Hematopoietic multipotent progenitor cell treated with erythropoietin and hydrocortisone succinate and interleukin-3 and kit ligand, for 17 days (in vitro differentiated cells): Measurements from ENCODE around the gene TEF.
A peak's percentile ranks its signal among the peaks of the same experiment; 100 is the strongest.

Experiments used
- DNase-seq: peaks from one replicate; pipeline ENCODE4 v3.0.0-alpha.2; 2015; ENCODE audit warnings: low spot score

The TEF gene

GRCh38 chr22:41354979-41355378 lies 26.8 kb upstream of the TEF start:
- DNase-seq = no peak

GRCh38 chr22:41355895-41356294 lies 25.8 kb upstream of the TEF start:
- no peak for DNase-seq

- DNase-seq = no peak
These were observed 25.2 kb upstream of the TEF start for GRCh38 chr22:41356430-41357028.

DNA sequence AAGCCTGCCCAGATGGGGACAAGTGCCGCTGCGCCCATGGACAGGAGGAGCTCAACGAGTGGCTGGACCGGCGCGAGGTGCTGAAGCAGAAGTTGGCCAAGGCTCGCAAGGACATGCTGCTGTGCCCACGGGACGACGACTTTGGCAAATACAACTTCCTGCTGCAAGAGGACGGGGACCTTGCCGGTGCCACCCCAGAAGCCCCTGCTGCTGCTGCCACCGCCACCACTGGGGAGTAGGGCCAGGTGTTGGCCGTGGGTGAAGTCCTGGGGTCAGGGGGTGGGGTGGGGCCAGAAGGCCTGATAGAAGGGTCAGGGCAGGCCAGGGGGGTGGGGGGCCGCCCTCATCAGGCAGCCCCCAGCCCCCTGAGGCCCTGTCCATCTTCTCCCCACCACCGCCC lies 24.6 kb upstream of the TEF start:
- no peak for DNase-seq

DNA sequence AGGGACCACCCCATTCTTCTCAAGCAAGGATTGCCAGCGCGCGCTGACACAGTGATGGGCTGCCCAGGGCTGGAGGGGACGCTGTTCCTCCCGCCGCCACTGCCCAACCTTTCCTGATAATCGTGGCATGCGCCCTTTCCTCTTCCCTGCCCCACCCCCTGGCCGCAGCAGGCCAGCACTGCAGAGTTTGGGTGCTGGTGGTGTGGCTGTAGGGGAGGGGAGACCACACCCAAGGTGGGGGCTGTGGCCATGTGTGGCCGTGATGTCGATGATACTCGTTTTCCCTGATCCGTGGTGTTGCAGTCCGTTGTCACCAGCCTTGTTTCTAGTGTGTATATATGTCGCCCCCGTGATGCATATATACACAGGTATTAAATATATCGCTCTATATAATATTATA lies 22.8 kb upstream of the TEF start:
- no peak for DNase-seq

DNA sequence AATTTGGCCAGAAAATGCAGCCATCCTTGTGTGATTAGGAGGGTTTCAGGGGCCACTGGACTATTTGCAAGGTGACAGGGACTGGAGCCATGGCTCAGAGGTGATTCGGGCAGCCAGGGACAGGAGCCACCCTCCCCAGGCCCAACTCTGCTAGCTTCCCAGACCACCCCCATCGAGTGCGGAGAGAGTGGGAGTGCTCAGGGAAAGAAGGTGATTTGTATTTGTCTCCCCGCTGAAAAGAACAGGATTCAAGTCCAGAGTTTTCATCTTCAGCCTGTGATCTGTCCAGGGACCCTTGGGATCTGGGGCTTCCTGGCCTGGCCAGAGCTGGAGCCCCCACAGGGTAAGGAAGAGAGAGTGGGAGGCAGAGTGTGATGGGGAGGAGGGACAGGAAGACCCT lies 22.4 kb upstream of the TEF start:
- no peak for DNase-seq

DNA sequence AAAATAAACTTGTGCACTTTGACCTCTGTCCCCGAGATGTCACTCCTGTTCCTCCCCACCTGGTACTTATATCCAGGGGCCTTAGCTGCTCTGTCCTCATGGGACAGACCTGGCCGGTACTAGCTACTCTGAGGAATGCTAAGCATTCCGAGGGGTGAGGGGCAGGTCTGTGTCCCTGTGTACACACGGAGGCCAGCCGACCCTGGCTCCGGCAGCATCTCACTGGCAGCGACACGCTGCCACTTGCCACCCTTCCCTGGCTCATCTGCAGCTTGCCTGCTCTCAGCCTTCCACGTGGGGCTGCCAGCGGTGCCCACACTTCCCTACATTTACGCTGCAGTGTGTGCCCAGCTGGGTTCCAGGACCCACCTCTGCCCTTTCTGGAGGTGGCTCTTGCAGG lies 21.6 kb upstream of the TEF start:
- DNase-seq = no peak

DNA sequence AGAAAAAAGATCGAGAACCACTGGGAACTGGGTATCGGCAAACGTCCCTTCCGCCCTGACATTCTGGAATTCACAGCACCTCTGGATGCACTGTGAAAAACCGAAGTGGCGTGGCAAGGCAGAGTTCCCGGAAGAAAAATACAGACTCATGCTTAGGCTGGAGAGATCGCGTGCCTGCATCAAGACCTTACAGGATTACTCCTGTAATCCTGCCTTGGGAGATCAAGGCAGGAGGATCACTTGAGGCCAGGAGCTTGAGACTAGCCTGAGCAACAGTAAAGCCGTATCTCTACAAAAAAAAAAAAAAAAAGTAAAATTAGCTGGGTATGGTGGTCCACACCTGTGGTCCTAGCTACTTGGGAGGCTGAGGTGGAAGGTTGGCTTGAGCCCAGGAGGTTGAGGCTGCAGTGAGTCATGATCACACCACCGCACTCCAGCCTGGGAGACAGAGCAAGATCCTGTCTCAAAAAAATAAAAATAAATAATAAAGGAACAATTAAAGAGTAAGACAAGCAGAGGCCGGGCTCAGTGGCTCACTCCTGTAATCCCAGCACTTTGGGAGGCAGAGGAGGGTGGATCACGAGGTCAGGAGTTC lies 19.9 kb upstream of the TEF start:
- no peak for DNase-seq

DNA sequence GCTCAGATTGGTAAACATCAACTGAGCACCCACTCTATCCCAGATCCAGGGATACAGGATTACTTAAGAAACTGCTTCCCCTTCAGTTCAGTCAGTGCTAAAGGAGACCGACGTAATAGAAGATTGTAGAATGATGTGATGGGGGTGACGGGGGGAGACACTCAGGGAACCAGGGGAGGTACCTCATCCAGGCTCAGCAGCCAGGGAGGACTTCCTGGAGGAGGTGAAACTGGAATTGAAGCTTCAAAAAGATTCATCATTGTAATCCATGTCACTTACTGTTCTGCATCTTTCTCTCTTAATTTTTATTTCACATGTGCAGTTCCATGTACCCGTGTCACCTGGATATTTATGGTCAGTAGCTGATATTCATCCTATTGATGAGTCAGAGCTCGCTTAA lies 19.1 kb upstream of the TEF start:
- no peak for DNase-seq

GRCh38 chr22:41364233-41364632 lies 17.5 kb upstream of the TEF start:
- no peak for DNase-seq

- no peak for DNase-seq
These were observed 16.8 kb upstream of the TEF start for GRCh38 chr22:41364955-41365354.

GRCh38 chr22:41365425-41365824 lies 16.3 kb upstream of the TEF start:
- DNase-seq = no peak

- DNase-seq = no peak
These were observed 15.3 kb upstream of the TEF start for GRCh38 chr22:41366323-41367029.

- peak; percentile 80 for DNase-seq
These were observed 14.6 kb upstream of the TEF start for GRCh38 chr22:41367039-41367679.

GRCh38 chr22:41367680-41368542 lies 13.8 kb upstream of the TEF start:
- DNase-seq = no peak

DNA sequence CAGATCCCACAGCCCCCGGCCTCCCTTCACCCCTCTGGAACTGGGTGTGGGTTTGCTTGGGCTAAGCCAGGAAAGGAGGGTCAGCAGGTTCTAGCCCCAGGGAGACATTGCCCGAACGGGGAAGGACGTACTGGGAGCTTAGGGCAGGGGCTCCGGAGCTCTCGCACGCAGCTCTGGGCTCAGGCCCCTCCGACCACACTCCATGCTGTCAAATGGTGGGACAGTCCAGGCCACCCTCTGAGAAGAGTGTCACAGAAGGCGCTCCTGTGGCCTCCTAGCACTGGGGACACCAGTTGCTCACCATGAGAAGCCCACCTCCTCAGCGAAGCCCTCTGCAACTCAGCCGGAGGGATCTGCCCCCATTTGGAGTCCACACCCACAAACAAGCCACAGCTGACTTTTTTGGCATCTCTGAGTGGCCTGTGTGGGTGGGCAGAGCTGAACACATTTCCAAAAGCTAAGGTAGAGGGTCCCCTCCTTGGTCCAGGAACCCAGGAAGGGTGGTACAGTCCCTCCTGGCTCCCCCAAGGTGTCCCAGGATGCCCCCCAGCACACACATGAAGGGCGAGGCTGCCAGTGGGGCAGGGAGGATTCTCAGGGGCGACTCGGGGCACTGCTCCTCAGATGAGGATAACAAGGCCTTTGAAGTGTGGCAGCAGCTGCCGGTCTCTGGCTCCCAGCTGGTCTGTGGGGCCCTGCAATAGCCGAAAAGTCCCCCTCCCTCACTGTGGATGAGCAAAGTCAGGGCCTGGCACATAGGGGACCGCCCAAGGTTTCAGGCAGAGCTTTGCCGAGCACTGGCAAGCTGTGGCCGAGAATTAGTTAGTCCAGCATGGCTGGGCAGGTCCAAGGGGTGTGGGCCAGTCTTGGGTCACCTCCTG lies 13.0 kb upstream of the TEF start:
- DNase-seq = no peak

GRCh38 chr22:41369424-41369745 lies 12.4 kb upstream of the TEF start:
- no peak for DNase-seq

- no peak for DNase-seq
These were observed 11.9 kb upstream of the TEF start for GRCh38 chr22:41369837-41370236.

GRCh38 chr22:41377846-41378245 lies 3.9 kb upstream of the TEF start:
- DNase-seq = no peak

DNA sequence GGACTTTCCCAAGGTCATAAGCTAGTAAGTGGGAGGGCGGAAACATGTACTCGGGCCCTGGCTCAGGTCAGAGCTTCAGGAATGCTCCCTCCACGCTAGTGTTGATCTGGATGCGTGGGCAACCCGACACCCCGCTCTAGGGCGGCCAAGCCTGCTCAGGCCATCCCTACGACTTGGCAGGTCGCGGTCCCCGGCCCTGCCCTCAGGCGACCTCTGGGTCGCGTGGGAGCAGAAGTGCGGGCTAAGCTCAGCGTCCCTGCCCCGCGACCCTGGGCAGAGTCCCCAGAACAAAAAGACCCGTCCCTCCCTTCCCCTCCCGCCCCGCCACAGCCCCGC lies 781 bp upstream of the TEF start:
- no peak for DNase-seq

DNA sequence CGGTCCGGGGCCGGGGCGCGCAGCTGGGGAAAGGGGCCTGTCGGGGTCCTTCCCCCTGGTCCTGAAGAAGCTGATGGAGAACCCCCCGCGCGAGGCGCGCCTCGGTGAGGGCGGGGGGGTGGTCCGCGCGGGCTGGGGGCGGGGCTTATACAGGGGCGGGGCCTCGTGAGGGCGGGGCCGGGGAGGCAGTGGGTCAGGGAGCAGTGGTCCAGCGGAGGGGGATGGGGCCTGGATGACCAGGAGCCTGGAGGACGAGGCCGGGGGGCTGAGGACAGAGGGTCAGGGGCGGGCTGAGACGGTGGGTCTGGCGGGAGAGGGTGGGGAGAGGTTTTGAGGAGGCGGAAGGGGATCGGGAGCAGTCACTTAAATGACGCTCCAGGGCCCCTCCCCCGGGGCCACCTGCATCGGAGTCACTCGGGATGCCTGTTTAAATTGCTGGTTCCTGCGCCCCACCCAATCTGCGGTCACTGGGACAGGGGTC lies 396 bp downstream of the TEF start:
- no peak for DNase-seq
